KOPT-K1 (cell line): ENCODE measurements around the gene DAAM1.

Experiments used
- H3K27ac ChIP-seq: fragments of 200-600 bp; sonication (generic); 2 replicates; pipeline ENCODE4 v1.5.1; 2016; ENCODE audit warnings: antibody characterized with exemption, mild to moderate bottlenecking, low read depth, low read length; ENCODE audit not compliant: poor library complexity, severe bottlenecking
- H3K36me3 ChIP-seq: fragments of 200-600 bp; sonication (generic); 2 replicates; pipeline ENCODE4 v1.5.1; 2017; ENCODE audit warnings: antibody characterized with exemption, mild to moderate bottlenecking, low read length, moderate library complexity; ENCODE audit not compliant: insufficient read depth
- H3K9me3 ChIP-seq: fragments of 200-600 bp; sonication (generic); 2 replicates; pipeline ENCODE4 v1.5.1; 2017; ENCODE audit warnings: antibody characterized with exemption, low read length, mild to moderate bottlenecking; ENCODE audit not compliant: insufficient read depth, poor library complexity, severe bottlenecking

The DAAM1 gene

DNA sequence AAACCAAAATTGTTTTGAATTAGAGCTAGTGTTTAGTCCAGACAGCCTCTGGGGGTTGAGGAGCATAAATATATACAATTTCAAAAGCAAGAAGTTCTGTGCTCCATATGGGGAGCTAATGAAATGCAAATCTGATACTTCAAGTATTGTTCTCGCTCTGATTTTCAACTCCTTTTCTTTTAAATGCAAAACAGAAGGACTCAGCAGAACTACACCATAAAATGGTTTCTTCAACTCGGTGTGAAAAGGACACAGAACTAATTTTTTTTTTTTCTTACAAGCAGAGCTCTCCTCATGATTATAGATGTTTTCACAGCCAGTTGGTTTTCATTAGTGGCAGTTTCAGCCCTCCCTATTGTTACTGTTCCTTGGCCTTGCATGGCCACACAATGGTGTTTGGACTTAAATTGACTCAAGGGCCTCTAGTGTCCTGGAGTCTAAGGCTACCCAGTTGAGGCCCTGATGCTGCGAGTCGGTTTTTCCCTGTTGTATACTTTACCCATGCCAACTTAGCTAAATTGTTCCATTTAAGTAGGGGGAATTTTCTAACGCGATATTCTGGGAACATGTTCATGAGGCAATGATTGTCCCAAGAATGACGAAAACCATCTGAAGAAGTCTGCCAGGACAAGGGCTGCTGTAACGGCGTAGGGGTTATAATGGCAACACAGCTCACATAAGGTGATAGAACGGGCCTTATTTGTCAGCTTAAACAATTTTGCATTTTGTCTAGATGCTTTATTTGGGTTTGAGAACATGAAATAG, 156.4 kb downstream of the DAAM1 start:
- Histone ChIP-seq H3K27ac (no peak overlapping the region), H3K36me3 (no peaks in the 10 kb centered on the region), H3K9me3 (no peaks in the 10 kb centered on the region)

DNA sequence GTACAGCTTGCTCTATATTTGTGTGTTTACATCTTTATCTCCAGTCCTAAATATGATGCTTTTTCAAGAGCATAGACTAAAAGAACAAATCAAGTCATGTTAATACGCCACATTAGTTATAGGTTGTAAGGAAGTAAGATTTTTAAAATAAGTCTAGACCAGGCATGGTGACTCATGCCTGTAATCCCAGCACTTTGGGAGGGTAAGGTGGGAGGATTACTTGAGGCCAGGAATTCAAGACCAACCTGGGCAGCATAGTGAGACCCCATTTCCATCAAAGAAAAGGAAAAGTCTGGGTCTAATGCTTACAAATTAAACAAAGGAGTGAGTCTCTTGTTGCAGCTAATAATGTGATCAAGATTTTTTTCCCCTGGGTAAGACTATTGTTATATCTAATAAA, 157.9 kb downstream of the DAAM1 start:
- no peaks in the 10 kb centered on the region for H3K9me3 ChIP-seq
- H3K36me3 ChIP-seq: no peaks in the 10 kb centered on the region
- H3K27ac ChIP-seq: no peak overlapping the region

DNA sequence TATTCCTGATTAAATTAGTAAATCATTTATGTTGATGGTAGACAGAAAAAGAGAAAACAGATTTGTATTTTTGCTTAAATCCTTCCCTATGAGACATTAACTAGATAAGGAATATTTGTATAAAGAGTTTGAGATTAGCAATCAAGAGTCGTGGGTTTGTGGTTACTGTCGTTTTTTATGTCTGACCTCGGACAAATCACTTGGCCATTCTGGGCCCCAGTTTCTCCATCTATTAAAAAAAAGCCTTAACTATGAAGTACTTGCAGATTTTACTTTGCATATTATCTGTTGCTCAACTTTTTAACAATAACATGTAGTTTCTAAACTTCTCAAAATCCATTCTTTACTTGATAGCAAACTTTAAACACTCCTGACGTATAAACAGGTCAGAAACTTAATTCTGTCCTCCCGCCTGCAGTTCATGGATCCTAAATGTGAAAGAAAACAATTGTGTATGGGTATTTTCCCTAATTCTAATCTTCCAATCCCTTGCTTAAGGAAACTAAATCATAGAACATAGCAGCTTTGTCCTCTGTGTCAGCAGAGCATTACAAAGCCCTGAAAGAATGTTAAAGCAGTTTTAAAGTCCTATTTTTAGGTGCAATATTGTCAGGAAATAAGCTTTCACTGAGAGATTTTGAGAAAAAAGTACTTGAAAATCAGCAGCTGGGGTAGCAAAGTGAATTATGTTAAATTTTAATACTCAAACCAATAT, 158.5 kb downstream of the DAAM1 start:
- H3K27ac ChIP-seq: no peak overlapping the region
- H3K9me3 ChIP-seq: no peaks in the 10 kb centered on the region
- H3K36me3 ChIP-seq: no peaks in the 10 kb centered on the region

DNA sequence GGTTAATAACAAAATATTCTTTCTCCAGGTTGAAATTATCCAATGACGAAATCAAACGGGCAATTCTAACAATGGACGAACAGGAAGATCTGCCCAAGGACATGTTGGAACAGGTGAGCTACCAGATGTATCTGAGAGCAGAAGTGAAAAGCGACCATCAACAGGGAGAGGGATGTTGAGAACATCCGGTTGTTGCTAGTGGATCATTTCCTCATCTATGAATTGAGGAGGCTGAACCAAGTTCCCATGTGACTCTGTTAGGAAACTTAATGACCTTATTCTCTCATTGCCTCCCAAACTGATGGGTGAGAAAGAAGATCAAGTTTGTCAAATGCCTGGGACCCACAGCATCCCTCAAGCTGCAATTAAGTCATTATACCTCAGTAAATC, 159.0 kb downstream of the DAAM1 start:
- H3K36me3 ChIP-seq: no peaks in the 10 kb centered on the region
- no peak overlapping the region for H3K27ac ChIP-seq
- no peaks in the 10 kb centered on the region for H3K9me3 ChIP-seq

DNA sequence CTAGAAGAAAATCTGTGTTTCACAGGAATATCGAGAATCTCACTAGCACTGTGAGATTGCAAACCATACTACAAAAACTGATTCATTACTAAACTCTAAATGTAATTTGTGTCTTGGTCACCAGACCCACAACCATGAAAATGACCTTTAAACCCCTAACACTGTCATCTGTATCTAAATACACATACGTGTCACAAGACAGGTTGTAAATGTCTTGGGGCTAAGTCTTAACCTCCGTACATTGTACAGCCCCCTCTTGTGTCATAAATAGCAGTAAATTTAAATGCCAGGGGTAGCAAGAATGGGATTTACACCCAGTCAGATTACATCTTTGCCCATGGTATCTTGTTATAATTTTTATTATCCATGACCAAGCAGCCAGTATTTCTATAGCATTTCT, 159.4 kb downstream of the DAAM1 start:
- H3K36me3 ChIP-seq: no peaks in the 10 kb centered on the region
- no peaks in the 10 kb centered on the region for H3K9me3 ChIP-seq
- no peak overlapping the region for H3K27ac ChIP-seq

- H3K36me3 ChIP-seq: no peaks in the 10 kb centered on the region
Observed at GRCh38 chr14:59349258-59349701, 160.8 kb downstream of the DAAM1 start.

DNA sequence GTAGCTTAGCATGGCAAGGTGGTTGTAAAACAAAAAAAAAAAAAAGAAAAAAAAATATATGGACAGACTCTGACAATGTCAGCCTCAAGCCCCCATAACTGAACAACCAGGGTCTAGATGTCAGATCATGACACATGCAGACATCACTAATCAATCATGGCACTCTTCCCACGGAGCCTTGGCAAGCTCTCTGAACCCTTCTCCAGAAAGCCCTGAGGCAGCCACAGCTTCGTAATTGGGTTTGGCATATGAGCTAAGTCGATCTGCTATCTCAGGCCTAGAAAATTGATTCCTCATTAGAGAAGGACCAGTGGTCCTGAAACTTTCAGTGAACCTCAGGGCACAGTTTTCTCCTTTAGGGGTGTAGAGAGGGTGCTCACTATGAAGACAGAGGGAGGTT, 164.5 kb downstream of the DAAM1 start:
- no peaks in the 10 kb centered on the region for H3K9me3 ChIP-seq
- no peak overlapping the region for H3K27ac ChIP-seq
- no peaks in the 10 kb centered on the region for H3K36me3 ChIP-seq

More at GRCh38 chr14:59349258-59349701, 160.8 kb downstream of the DAAM1 start:
- Histone ChIP-seq H3K27ac (no peak overlapping the region), H3K9me3 (no peaks in the 10 kb centered on the region)

DNA sequence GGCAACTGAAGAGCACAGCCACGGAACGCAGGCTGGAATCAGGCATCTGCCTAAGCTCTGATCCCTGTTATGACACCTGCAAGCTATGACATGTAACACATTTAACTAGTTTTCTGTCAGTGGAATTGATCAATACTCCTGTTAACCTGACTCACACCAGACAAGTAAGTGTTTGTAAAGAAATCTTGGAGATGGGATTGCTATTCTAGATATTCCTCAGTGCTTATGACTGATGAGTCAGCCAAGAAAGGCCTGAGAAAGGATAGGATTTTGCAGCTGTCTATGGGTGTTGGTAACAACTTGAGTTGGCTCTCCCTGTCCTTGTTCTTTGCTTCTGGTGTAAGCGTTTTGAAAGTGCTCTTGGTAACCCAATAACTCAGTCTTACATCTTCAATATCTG, 166.2 kb downstream of the DAAM1 start:
- no peaks in the 10 kb centered on the region for H3K36me3 ChIP-seq
- H3K27ac ChIP-seq: no peak overlapping the region
- no peaks in the 10 kb centered on the region for H3K9me3 ChIP-seq

- no peak overlapping the region for H3K27ac ChIP-seq
- no peaks in the 10 kb centered on the region for H3K36me3 ChIP-seq
- no peaks in the 10 kb centered on the region for H3K9me3 ChIP-seq
Observed at GRCh38 chr14:59355091-59355490, 166.6 kb downstream of the DAAM1 start.

DNA sequence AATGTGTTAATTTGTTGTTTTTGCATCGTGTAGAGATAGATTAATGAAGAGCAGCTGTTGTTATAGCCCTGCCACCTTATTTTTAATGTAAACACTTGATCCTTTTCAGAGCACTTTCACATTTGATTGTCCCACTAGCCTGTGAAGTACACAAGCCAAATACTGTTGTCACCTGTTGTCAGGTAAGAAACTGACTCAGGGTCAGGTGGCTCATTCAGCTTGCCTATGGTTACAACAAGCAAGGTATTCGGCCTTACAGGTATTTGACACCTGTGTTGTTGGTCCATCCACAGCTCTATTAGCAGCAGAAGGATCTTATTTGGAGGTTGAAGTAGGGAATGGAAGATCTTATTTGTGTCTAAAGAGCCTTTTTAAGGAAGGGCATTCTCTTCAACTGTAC, 167.8 kb downstream of the DAAM1 start:
- no peaks in the 10 kb centered on the region for H3K36me3 ChIP-seq
- H3K27ac ChIP-seq: no peak overlapping the region
- no peaks in the 10 kb centered on the region for H3K9me3 ChIP-seq

DNA sequence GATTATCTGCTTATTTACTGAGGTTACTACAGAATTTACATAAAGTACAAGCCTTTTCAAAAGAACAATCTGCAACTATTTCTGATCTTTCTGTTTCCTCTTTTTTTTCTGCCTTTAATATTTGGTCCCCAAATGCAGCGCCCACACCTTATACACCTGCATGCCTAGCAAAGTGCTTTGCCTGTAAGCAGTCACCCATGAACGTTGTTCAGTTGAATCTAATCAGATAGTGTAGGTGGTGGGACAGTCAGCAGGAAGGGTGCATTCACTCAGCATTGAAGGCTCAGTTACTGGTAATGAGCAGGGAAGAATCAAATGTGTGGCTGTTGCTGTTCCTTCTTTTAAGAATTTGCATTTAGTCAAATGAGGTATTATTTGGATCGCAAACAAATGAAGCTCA, 168.3 kb downstream of the DAAM1 start:
- Histone ChIP-seq H3K9me3 (no peaks in the 10 kb centered on the region), H3K36me3 (no peaks in the 10 kb centered on the region), H3K27ac (no peak overlapping the region)

DNA sequence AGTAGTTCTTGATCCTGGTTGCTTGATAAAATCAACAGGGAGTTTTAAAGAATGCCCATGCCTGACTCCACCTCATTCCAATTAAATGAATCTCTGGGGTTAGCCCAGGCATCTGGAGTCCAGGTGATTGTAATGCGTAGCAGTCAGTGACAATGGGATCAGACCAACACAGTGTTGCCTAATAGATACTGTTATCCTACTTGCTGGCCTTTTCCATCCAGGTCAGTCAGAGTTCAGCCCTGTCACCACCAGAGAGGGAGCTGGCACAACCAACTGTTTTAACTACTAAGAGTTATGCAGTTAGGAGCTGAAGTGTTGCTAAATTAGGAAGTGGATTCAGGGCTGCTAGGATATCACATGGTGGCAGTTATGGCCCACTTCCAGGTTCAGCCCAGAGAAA, 169.6 kb downstream of the DAAM1 start:
- H3K27ac ChIP-seq: no peak overlapping the region
- H3K9me3 ChIP-seq: no peaks in the 10 kb centered on the region
- no peaks in the 10 kb centered on the region for H3K36me3 ChIP-seq

DNA sequence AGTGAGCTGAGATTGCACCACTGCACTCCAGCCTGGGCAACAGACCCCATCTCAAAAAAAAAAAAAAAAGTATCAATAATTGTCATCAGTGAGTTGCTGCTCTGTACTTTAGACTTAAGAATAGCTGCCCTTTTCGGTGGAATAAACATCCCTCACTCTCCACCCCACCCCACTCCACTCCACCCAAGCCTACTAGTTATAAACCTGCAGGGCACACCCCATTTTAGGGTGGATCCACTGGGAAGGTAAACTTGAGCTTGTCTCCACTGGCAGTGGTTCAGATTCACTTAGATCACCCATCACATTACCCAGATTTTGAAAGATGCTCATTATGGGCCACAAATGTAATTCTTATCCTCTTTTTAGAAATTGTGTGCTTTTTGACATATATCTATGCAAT, 170.3 kb downstream of the DAAM1 start:
- Histone ChIP-seq H3K36me3 (no peaks in the 10 kb centered on the region), H3K9me3 (no peaks in the 10 kb centered on the region), H3K27ac (no peak overlapping the region)

GRCh38 chr14:59359431-59360124, 171.1 kb downstream of the DAAM1 start:
- Histone ChIP-seq H3K9me3 (no peaks in the 10 kb centered on the region), H3K36me3 (no peaks in the 10 kb centered on the region), H3K27ac (no peak overlapping the region)

GRCh38 chr14:59360233-59360632, 171.8 kb downstream of the DAAM1 start:
- no peaks in the 10 kb centered on the region for H3K36me3 ChIP-seq
- no peak overlapping the region for H3K27ac ChIP-seq
- no peaks in the 10 kb centered on the region for H3K9me3 ChIP-seq
